CD4-positive, alpha-beta T cell treated with Interferon alpha-2 for 1 hour (primary cell): Measurements from ENCODE around the gene WFIKKN2.
"Not testable (repeated sequence)": the region's sequence is repeated elsewhere in the genome, so short reads cannot be mapped to it uniquely, and the experiment has no call there.

Experiments
- DNase-seq, 2 donors: peaks; one replicate each; pipeline ENCODE4 v3.0.0-alpha.2; 2020 to 2022

WFIKKN2 gene

GRCh38 chr17:50835301-50836234 lies at the start of gene WFIKKN2:
TSS of gene WFIKKN2 (plus strand) at chr17:50835586. CDS start at chr17:50835938, 352 bp downstream.
- DNase-seq = no peak

- no peak for DNase-seq
Measured at GRCh38 chr17:50785946-50786570, 49.3 kb upstream of the WFIKKN2 start.

GRCh38 chr17:50787106-50787505 lies 48.3 kb upstream of the WFIKKN2 start:
- no peak for DNase-seq

GRCh38 chr17:50790618-50791017 lies 44.8 kb upstream of the WFIKKN2 start:
- DNase-seq = no peak

GRCh38 chr17:50792132-50792531 lies 43.3 kb upstream of the WFIKKN2 start:
- DNase-seq = no peak

GRCh38 chr17:50793007-50793406 lies 42.4 kb upstream of the WFIKKN2 start:
- DNase-seq = no peak

GRCh38 chr17:50794361-50794760 lies 41.0 kb upstream of the WFIKKN2 start:
- no peak for DNase-seq

GRCh38 chr17:50797135-50797810 lies 38.1 kb upstream of the WFIKKN2 start:
- no peak for DNase-seq

- no peak for DNase-seq
Measured at GRCh38 chr17:50798424-50799288, 36.7 kb upstream of the WFIKKN2 start.

- no peak for DNase-seq
Measured at GRCh38 chr17:50799582-50799981, 35.8 kb upstream of the WFIKKN2 start.

- DNase-seq = no peak
Measured at GRCh38 chr17:50800196-50800700, 35.1 kb upstream of the WFIKKN2 start.

GRCh38 chr17:50802609-50803571 lies 32.5 kb upstream of the WFIKKN2 start:
- DNase-seq = no peak

- no peak for DNase-seq
Measured at GRCh38 chr17:50803676-50804075, 31.7 kb upstream of the WFIKKN2 start.

- DNase-seq = not testable (repeated sequence)
Measured at GRCh38 chr17:50804749-50805475, 30.5 kb upstream of the WFIKKN2 start.

GRCh38 chr17:50805486-50805885 lies 29.9 kb upstream of the WFIKKN2 start:
- no peak for DNase-seq

GRCh38 chr17:50806141-50806643 lies 29.2 kb upstream of the WFIKKN2 start:
- no peak for DNase-seq

- DNase-seq = no peak
Measured at GRCh38 chr17:50807009-50807408, 28.4 kb upstream of the WFIKKN2 start.

- DNase-seq = no peak
Measured at GRCh38 chr17:50807675-50808074, 27.7 kb upstream of the WFIKKN2 start.

- DNase-seq = no peak
Measured at GRCh38 chr17:50808413-50808812, 27.0 kb upstream of the WFIKKN2 start.

GRCh38 chr17:50808888-50809287 lies 26.5 kb upstream of the WFIKKN2 start:
- no peak for DNase-seq
